RPMI8226 (cell line): Measurements from ENCODE around the gene SERTAD3.
"Not testable (repeated sequence)": the region's sequence is repeated elsewhere in the genome, so short reads cannot be mapped to it uniquely, and the experiment has no call there.

ENCODE experiments used
- DNase-seq: peaks from one replicate; pipeline ENCODE4 v3.0.0-alpha.2; 2015

Gene SERTAD3

GRCh38 chr19:40457953-40458596 is 13.9 kb upstream of the SERTAD3 start:
- no peak for DNase-seq

DNA sequence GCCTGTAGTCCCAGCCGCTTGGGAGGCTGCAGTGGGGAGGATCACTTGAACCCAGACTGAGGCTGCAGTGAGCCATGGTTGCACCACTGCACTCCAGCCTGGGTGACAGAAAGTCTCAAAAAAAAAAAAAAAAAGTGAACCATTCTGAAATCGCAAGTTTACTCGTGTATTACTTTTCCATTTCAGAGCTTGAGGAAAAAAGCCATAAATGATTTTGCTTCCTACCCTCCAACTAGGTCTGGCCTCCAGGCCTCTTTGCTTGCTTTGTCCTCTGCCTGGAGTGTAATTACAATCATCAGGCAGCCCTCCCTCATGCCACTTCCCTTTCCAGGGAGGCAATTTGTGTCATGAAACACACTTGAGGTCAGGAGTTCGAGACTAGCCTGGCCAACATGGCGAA is 12.9 kb upstream of the SERTAD3 start:
- no peak for DNase-seq

DNA sequence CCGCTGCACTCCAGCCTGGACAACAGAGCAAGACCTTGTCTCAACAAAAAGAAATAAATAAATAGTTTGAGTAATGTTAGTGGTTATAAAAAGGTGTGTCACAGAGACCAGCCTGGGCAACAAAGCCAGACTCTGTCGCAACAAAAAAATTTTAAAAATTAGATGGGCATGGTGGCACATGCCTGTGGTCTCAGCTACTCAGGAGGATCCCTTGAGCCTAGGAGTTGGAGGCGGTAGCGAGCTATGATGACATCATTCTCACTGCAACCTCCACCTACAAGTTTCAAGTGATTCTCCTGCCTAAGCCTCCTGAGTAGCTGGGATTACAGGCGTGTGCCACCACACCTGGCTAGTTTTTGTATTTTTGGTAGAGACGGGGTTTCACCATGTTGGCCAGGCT is 9.8 kb upstream of the SERTAD3 start:
- DNase-seq: not testable (repeated sequence)

DNA sequence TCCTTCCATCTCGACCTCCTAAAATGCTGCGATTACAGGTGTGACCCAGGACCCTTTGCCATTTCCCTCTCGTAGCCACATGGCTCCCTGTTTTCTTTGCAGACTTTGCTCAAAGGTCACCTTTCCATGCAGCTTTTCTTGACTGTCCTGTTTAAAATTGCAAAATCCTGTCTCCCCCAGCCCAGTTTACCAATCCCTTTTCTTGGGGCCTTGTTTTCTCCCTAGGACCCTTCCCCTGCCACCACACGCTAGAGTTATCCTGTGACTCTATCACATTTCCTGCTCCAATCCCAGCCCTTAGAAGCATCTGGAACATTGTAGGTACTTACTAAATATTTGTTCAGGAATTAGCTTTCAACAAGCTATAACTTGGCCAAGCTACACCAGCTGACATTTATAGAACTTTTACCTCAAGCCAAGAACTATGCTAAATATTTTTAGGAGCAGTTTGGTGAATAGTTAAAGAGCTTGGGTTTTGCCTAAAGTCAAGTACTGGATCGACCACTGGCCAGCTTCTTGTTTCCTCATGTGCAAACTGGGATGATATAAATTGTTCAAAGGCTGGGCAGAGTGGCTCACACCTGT is 9.1 kb upstream of the SERTAD3 start:
- no peak for DNase-seq

- DNase-seq: no peak
Measured at GRCh38 chr19:40452016-40452415, 7.9 kb upstream of the SERTAD3 start.

DNA sequence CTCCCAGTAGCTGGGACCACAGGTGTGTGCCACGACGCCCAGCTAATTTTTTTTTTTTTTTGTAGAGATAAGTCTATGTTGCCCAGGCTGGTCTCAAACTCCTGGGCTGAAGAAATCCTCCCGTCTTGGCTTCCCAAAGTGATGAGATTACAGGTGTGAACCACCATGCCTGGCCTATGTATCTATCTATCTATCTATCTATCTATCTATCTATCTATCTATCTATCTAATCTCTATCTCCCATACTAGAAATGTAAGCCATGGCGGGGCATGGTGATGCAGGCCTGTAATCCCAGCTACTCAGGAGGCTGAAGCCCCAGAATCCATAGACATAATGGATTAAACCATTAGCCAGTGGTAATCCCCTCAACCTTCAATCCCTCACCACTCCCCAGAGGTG is 6.5 kb upstream of the SERTAD3 start:
- no peak for DNase-seq

GRCh38 chr19:40449506-40449905 is 5.4 kb upstream of the SERTAD3 start:
- no peak for DNase-seq

GRCh38 chr19:40446263-40446784 is 2.2 kb upstream of the SERTAD3 start:
- no peak for DNase-seq

- DNase-seq: no peak
Measured at GRCh38 chr19:40445780-40446262, 1.7 kb upstream of the SERTAD3 start.

- no peak for DNase-seq
Measured at GRCh38 chr19:40444825-40445312, 734 bp upstream of the SERTAD3 start.

DNA sequence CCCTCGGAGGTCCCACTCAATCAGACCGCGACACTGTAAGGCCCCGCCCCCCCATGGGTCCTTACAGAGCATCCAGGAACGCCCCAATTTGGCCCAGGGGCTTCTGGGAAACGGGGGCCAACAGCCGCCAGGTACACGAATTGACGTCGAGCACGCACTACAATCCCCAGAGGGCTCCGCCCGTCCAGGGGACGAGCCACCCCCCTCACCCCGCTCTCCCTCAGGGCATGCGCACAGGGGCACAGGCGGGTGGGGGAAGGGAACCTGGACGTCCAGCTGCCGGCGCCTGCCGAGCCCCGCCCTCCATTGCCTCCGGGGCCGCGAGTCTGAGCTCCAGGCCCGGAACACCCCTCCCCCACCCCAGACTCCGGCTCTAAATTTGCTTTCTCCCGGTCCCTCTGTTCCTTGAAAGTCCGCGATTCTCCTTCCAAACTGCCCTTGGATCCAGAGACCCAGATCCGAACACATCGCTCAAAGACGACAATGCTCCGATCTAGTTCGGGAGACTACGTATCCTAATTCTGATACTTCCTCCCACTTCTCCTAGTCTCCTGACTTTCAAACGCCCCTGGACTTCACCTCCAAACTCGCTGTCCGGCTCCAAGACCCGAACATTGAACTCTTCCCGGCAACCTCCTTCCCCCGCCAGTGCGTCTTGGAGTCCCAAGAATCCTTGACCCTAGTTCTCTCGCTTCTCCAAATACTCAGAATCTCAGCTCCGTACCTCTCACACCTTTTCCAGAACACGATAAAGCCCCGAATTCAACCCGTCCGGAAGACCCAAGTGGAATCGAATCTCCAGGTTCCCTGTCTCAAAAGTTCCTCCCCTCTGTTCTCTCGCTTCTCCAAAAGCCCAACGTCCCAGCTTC is 770 bp downstream of the SERTAD3 start:
- DNase-seq: peak; percentile 99

DNA sequence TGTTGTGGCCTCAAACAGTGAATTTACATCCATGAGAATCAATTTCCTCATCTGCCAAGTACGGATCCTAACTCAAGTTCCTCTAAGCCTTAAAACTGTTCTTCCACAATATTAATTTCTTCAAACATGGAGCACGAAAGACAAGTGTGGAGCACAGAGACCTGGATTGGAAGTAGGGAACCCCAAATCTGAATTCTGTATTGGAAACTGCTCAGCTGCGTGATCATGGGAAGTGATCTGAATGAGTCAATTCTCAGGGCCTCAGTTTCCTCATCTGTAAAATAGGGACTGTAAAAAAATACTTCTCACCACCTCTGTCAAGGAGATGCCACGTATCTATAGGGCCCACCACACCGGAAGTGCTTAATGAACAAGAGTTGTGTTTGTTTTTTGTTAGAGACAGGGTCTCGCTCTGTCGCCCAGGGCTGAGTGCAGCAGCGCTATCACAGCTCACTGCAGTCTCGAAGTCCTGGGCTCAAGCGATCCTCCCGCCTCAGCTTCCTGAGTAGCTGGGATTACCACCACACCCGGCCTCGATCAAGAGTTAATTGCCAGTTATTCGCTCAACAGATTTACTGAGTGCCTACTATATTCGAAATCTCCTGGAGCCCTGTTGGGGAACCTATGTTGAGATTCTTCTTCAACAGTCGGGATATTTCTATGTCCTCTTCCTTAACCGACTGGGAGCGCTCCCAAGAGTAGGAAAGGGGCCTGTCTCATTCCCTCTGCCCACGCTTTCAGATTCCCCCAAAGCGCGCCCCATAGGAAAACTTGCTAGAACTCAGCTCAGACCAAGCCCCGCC is 1.6 kb downstream of the SERTAD3 start:
- DNase-seq: no peak

DNA sequence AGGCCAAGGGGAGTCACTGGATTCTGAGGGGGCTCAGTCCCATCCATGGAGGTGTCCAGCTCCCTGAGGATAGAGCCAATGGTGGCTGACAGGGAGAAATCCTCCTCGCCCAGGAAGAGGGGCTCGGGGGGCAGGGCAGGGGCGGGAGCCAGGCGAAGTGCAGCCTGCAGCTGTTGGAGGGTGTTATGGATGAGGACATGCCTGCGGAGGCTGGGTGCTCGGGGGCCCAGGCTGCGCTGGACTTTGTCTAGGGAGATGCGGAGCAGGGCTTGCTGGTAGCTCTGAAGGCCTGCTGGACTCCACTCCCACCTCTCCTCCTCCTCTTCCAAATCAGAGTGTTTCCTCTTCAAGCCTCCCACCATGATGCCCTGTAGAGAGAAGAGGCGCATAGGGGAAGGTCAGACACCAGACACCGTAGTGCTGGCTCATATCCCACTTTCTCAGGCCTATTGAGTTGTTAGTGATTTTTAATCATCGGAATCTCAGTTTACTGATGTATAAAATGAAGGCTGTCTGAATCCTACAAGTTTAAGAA is 2.3 kb downstream of the SERTAD3 start:
- DNase-seq: no peak

DNA sequence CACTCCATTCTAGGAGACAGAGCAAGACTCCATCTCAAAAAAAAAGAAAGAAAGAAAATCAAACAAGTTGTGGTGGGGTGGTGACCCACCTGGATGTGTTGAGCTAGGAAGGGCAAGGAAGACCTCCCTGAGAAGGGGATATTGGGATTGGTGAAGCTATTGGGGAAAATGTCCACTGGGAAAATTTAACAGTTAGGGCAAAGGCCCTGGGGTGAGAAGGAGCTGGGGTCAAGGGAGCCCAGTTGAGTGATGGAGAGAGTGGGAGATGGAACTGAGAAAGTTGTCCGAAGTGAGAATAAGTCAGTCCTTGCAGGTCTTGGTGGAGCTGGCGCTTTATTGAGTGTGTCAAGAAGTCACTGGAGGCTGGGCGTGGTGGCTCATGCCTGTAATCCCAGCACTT is 5.9 kb downstream of the SERTAD3 start:
- DNase-seq: no peak

DNA sequence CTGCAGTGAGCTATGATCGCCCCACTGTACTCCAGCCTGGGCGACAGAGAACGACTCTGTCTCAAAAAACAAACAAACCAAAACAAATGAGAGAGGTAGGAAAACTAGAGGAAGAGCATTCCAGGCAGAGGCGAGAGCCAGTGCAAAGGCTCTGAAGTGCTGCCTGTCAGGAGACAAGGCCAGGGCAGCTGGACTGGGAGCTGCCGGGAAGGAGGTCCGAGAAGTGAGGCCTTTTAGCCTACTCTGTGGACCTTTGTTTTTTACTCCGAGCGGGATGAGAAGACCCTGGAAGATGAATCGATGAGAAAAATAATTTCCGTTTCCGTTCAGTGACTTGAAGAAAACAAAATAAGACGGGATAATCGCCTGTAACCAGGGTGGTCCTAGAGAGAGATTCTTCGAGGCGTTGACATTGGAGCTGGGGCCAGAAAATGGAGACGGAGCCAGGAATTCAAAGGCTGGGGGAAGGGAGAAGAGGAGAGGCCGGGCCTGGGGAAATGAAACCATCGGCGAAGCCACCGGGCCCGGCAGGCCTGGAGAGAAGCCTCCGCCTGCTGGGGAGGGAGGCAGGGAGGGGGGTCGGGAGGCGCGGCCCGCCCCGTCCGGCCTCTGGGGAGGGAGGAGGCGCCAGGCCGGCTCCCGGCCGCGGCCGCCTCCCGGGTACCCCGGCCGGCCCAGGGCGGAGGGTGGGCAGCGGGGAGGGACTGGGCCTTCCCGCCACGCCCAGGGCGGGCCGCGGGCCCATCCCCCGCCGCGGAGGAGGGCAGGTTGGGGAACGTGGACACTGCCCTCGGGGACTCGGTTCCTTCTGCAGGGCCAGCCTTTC is 10.5 kb downstream of the SERTAD3 start:
- peak; percentile 88 for DNase-seq

DNA sequence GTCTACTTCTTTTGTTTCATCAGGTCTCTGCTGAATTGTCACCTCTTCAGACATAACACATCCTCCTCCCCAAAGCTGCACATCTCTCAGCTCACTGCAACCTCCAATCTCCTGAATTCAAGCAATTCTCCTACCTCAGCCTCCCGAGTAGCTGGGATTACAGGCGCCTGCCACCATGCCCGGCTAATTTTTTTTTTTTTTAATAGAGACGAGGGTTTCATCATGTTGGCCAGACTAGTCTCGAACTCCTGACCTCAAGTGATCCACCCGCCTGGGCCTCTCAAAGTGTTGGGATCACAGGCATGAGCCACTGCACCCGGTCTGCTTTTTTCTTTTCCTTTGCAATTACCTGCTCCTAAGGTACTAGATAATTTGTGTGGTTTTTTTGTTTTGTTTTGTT is 11.4 kb downstream of the SERTAD3 start:
- not testable (repeated sequence) for DNase-seq

DNA sequence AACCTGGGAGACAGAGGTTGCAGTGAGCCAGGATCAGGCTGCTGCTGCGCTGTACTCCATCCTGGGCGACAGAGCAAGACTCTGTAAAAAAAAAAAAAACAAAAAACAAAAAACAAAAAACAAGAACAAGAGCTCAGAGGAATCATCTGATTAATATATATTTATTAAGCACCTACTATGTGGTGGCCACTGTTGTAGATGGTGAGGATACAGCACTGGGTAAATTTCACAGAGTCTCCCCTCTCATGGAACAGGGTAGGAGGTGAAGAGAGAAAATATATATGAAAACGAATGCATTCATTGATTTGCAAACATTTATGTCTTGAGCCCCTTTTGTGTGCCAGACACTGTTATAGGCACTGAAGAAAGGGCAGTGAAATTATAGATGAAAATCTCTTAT is 12.4 kb downstream of the SERTAD3 start:
- no peak for DNase-seq

DNA sequence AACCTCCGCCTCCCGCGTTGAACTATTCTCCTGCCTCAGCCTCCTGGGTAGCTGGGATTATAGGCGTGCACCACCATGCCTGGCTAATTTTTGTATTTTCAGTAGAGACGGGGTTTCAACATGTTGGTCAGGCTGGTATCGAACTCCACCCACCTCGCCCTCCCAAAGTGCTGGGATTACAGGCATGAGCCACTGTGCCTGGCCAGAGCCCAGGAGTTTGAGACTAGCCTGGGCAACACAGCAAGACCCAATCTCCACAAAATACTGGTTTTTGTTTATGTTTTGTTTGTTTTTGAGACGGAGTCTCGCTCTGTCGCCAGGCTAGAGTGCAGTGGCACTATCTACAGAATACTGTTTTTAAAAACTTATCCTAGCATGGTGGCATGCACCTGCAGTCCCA is 13.9 kb downstream of the SERTAD3 start:
- DNase-seq: not testable (repeated sequence)

GRCh38 chr19:40428197-40428596 is 15.9 kb downstream of the SERTAD3 start:
- not testable (repeated sequence) for DNase-seq

- peak; percentile 97 for DNase-seq
Measured at GRCh38 chr19:40425450-40426287, 18.5 kb downstream of the SERTAD3 start, which contains the start of gene SERTAD1. TSS of gene SERTAD1 (minus strand) at chr19:40425992. CDS start at chr19:40423546, 2,446 bp downstream.
